Adrenal gland (tissue), 12 donors: ENCODE results near the gene SCCPDH. TPM values are rescaled to one million over a fixed set of nuclear protein-coding genes. Genes with fewer than 3 reads are reported as not detected.

Source experiments
- DNase-seq, 7 donors: peaks; one replicate each; pipeline ENCODE4 v3.0.0-alpha.2; 2019 to 2020
- H3K27ac ChIP-seq, 5 donors: fragments of 200-600 bp; sonication (generic) in 4 of 5; 1 replicate in 3 of 5; 2 replicates in 2 of 5; pipeline versions ENCODE4 v1.5.1 to v1.8.0; 2016 to 2020; ENCODE audit warnings: mild to moderate bottlenecking in 1 of 5
- H3K27me3 ChIP-seq: fragments of 200-600 bp; 2 replicates; pipeline ENCODE4 v1.8.0; 2021
- H3K36me3 ChIP-seq, 2 donors: fragments of 200-600 bp; replicated peaks in 1 of 2; 1 replicate in 1 of 2; 2 replicates in 1 of 2; pipeline versions ENCODE4 v1.5.1 to v1.8.0; 2018 to 2022
- H3K4me1 ChIP-seq, 2 donors: fragments of 200-600 bp; replicated peaks in 1 of 2; 1 replicate in 1 of 2; 2 replicates in 1 of 2; pipeline versions ENCODE4 v1.5.1 to v1.8.0; 2018 to 2021
- H3K4me3 ChIP-seq, 4 donors: fragments of 200-600 bp; sonication (generic) in 3 of 4; one replicate each; pipeline ENCODE4 v1.5.1; 2016 to 2018
- H3K9me3 ChIP-seq, 3 donors: fragments of 200-600 bp; sonication (generic) in 1 of 3; replicated peaks in 1 of 3; 1 replicate in 2 of 3; 2 replicates in 1 of 3; pipeline versions ENCODE4 v1.5.1 to v1.8.0; 2016 to 2021
- CTCF ChIP-seq, 6 experiments: fragments of 450-650 bp in 4 of 6; fragments of 200-600 bp in 2 of 6; sonication (generic) in 1 of 6; IDR thresholded peaks; 1 replicate in 5 of 6; 2 replicates in 1 of 6; pipeline versions ENCODE4 v1.5.1 to v1.8.0; 2016 to 2021; ENCODE audit warnings: antibody characterized with exemption in 6 of 6, mild to moderate bottlenecking in 2 of 6, moderate library complexity in 1 of 6
- POLR2A ChIP-seq, 2 donors: fragments of 450-650 bp; IDR thresholded peaks; one replicate each; pipeline ENCODE4 v1.6.1; 2017; ENCODE audit warnings: antibody characterized with exemption in 2 of 2, mild to moderate bottlenecking in 2 of 2, moderate library complexity in 1 of 2
- WGBS, 4 donors: extraction: QIAGEN DNeasy Blood & Tissue Kit in 2 of 4; methylation state at CpG; one replicate each; pipeline versions ENCODE4 v1.1.5 to v1.1.7; 2013 to 2017; 5-methylcytosine and 5-hydroxymethylcytosine counted together
- intact Hi-C, 2 donors: fragments of 100-400 bp; cut with DNase I; formaldehyde crosslinking; loops; one replicate each; pipeline versions ENCODE4 v1.14.1 to v1.15.0; 2022 to 2023
- polyA plus RNA-seq, 3 donors: library from polyadenylated mRNA; stranded (reverse); fragments of 200-250 nt in 2 of 3; fragments of 350-450 nt in 1 of 3; fragmentation: Illumina TruSeq in 1 of 3; extraction: RNeasy Lipid Tissue Mini Kit (QIAGEN cat#74804) in 1 of 3; gene quantifications; one replicate each; pipeline ENCODE4 v1.2.3, GENCODE V29; 2013 to 2014
- total RNA-seq, 9 donors: library from RNA; depleted of rRNA in 4 of 9; stranded (reverse); fragments of >200 nt in 4 of 9; fragments of 120-200 nt in 1 of 9; fragmentation: NEBNext Ultra II Directional in 1 of 9; extraction: Animal tissue kit (Norgen Biotek cat#: 25700) in 1 of 9; gene quantifications; one replicate each; pipeline versions ENCODE4 v1.1.0 to v1.2.4, GENCODE V29; 2013 to 2023
- donor health status: healthy with polysubstance abuse.
- donor health status: Bipolar disorder and iron deficiency.
- donor health status: DM: yes; HTN: yes; CAD: no.
- donor health status: DM: no; HTN: no; CAD: no.
- donor health status: DM: no; HTN: no; CAD: no.
- donor health status: DM: yes; HTN: yes; CAD: no.

The SCCPDH gene
- total and polyA plus RNA-seq, 12 donors, result 12.0 to 180 (median 60.7) TPM

DNA sequence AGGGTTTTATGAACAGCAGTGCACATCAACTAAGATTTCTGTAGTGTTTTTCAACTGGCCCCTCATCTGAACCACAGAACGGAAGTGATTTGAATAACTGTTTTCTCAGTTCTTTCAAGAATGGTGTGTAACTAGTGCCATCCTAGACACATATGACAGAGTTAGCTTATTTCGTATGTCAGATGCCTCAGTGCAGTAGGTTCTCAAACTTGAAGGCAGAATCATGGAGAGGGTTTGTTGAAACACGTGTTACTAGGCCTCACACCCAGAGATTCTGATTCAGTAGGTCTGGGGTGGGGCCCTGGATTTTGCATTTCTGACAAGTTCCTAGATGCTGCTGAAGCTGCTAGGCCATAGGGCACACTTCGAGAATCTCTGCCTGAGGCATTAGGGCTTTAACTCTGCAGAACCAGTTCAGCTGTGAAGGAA is 49.0 kb downstream of the SCCPDH start:
- 91 to 96% (median 94%) methylated on average over 4 of the region's 4 CpGs for WGBS, 4 donors
- no peak for DNase-seq
- Histone ChIP-seq H3K27me3 (no peaks in the 10 kb centered on the region), H3K36me3 (peaks cover 0 to 19% of the 10 kb centered on the region in 2 donors), H3K27ac (no peak overlapping the region), H3K9me3 (no peaks in the 10 kb centered on the region), H3K4me1 (no peaks in the 10 kb centered on the region), H3K4me3 (no peak overlapping the region)
- intact Hi-C loops, result no loop called here
- TF ChIP-seq POLR2A (IDR thresholded peaks at IDR 0.05) (no peak), CTCF (IDR thresholded peaks at IDR 0.05) (no peak)

DNA sequence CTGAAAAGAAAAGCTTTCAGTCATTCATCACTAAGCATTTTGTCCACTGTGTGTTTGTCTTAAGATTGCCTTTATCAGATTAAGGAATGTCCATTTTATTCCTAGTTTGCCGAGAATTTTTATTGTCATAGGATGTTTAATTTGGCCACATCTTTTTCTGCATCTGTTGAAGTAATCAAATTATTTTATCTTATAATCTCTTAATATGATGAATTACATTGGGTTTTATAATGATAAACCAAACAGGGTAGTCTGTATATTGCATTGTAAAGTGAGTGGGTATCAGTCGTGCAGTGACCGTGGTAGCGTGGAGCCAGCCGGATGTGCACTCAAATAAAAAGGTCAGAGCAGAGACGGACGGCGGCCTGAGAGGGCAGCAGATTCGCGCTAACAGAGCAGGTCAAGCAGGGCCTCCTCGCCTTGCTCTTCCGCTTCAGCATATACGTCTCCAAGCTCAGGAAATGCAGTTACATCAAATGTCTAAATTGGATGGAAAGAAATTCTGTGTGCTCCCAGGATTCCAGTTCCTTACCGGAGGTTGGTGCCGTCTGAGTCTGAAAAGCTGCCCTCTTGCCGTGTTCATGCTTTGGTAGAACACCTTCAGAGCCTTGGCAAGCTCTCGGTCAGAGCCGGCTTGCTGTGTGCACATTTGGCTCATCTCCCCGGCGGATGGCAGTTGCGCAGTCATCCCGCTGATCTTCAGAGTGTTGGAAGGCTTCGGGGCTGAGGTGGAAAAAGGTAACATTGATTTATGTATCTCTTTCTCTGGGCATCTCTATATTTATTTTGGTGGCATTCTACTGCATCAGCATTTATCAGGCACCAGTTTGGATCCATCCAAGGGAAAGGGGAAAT is 51.5 kb downstream of the SCCPDH start:
- Histone ChIP-seq H3K36me3 (peaks cover 0 to 26% of the 10 kb centered on the region in 2 donors), H3K4me1 (no peaks in the 10 kb centered on the region), H3K9me3 (no peaks in the 10 kb centered on the region), H3K27ac (no peak overlapping the region), H3K4me3 (no peak overlapping the region), H3K27me3 (no peaks in the 10 kb centered on the region)
- TF ChIP-seq POLR2A (IDR thresholded peaks at IDR 0.05) (no peak), CTCF (IDR thresholded peaks at IDR 0.05) (no peak)
- intact Hi-C loops, result no loop called here
- WGBS, 4 donors, result 85 to 89% (median 87%) methylated on average over 20 to 23 of the region's 23 CpGs
- no peak for DNase-seq

GRCh38 chr1:246776923-246777322 is 52.7 kb downstream of the SCCPDH start:
- Histone ChIP-seq H3K4me3 (no peak overlapping the region), H3K9me3 (no peaks in the 10 kb centered on the region), H3K27ac (no peak overlapping the region), H3K4me1 (no peaks in the 10 kb centered on the region), H3K27me3 (no peaks in the 10 kb centered on the region), H3K36me3 (peaks cover 0 to 26% of the 10 kb centered on the region in 2 donors)
- no peak for TF ChIP-seq CTCF (IDR thresholded peaks at IDR 0.05)
- no peak for TF ChIP-seq POLR2A (IDR thresholded peaks at IDR 0.05)
- WGBS, 4 donors, result 89 to 92% (median 90%) methylated on average over 6 of the region's 6 CpGs
- no peak for DNase-seq
- intact Hi-C loops, result no loop called here

- intact Hi-C loops, result no loop called here
- Histone ChIP-seq H3K4me1 (no peaks in the 10 kb centered on the region), H3K27ac (no peak overlapping the region), H3K4me3 (no peak overlapping the region), H3K27me3 (no peaks in the 10 kb centered on the region), H3K36me3 (peaks cover 0 to 26% of the 10 kb centered on the region in 2 donors), H3K9me3 (no peaks in the 10 kb centered on the region)
- TF ChIP-seq CTCF (IDR thresholded peaks at IDR 0.05) (no peak), POLR2A (IDR thresholded peaks at IDR 0.05) (no peak)
- WGBS, 4 donors, result 88 to 97% (median 94%) methylated on average over 10 of the region's 10 CpGs
- DNase-seq, result no peak
These were observed 54.5 kb downstream of the SCCPDH start for GRCh38 chr1:246778663-246779062.
